Measurements from ENCODE around the gene MICAL1.

GRCh38 chr6:109461733-109462526 is 6.4 kb upstream of the MICAL1 start:
- TF ChIP-seq, protein P1, sequence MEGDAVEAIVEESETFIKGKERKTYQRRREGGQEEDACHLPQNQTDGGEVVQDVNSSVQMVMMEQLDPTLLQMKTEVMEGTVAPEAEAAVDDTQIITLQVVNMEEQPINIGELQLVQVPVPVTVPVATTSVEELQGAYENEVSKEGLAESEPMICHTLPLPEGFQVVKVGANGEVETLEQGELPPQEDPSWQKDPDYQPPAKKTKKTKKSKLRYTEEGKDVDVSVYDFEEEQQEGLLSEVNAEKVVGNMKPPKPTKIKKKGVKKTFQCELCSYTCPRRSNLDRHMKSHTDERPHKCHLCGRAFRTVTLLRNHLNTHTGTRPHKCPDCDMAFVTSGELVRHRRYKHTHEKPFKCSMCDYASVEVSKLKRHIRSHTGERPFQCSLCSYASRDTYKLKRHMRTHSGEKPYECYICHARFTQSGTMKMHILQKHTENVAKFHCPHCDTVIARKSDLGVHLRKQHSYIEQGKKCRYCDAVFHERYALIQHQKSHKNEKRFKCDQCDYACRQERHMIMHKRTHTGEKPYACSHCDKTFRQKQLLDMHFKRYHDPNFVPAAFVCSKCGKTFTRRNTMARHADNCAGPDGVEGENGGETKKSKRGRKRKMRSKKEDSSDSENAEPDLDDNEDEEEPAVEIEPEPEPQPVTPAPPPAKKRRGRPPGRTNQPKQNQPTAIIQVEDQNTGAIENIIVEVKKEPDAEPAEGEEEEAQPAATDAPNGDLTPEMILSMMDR (IDR thresholded peaks at IDR 0.05; ENCODE audit: poor library complexity), result no peak
- TF ChIP-seq EZH2 (IDR thresholded peaks at IDR 0.05; ENCODE audit: borderline replicate concordance), result no peak
